Fibroblast of villous mesenchyme (primary cell): ENCODE results near the gene ANKRD66. TPM values are rescaled to one million over a fixed set of nuclear protein-coding genes. Genes with fewer than 3 reads are reported as not detected.

Experiments
- DNase-seq: peaks from one replicate; pipeline ENCODE4 v3.0.0-alpha.2; 2010; ENCODE audit warnings: low read depth
- H3K4me3 ChIP-seq: 2 replicates; pipeline ENCODE4 v1.5.1; 2011; ENCODE audit warnings: low read depth, mild to moderate bottlenecking, low read length
- CTCF ChIP-seq: IDR thresholded peaks from 2 replicates; pipeline ENCODE4 v1.5.1; 2012; ENCODE audit warnings: low read depth, mild to moderate bottlenecking, low read length; ENCODE audit not compliant: insufficient read depth
- total RNA-seq: library from RNA; depleted of rRNA; stranded (reverse); fragments of >200 nt; gene quantifications from 2 replicates; pipeline ENCODE4 v1.2.3, GENCODE V29; 2012

ANKRD66 gene
- total RNA-seq, 1 donor, result not detected

GRCh38 chr6:46789434-46790354 is 43.0 kb downstream of the ANKRD66 start:
- no peak overlapping the region for H3K4me3 ChIP-seq
- no peak for DNase-seq
- TF ChIP-seq CTCF, result no peak

- no peak overlapping the region for H3K4me3 ChIP-seq
- DNase-seq, result no peak
- TF ChIP-seq CTCF, result no peak
Observed at GRCh38 chr6:46790355-46790874, 43.7 kb downstream of the ANKRD66 start.

- no peak for TF ChIP-seq CTCF
- H3K4me3 ChIP-seq, result no peak overlapping the region
- DNase-seq, result no peak
Observed at GRCh38 chr6:46792635-46793034, 45.9 kb downstream of the ANKRD66 start.

- no peak for TF ChIP-seq CTCF
- DNase-seq, result no peak
- no peak within 1 kb of the TSS for H3K4me3 ChIP-seq
Observed at GRCh38 chr6:46793138-46793537, 46.4 kb downstream of the ANKRD66 start, which contains the start of gene MEP1A. MEP1A (plus strand) TSS chr6:46793389; CDS start chr6:46793399, 10 bp downstream.

- H3K4me3 ChIP-seq, result no peak overlapping the region
- peak; percentile 2 for DNase-seq
- TF ChIP-seq CTCF, result no peak
Observed at GRCh38 chr6:46794068-46794467, 47.3 kb downstream of the ANKRD66 start.

- no peak for DNase-seq
- H3K4me3 ChIP-seq, result no peak overlapping the region
- TF ChIP-seq CTCF, result no peak
Observed at GRCh38 chr6:46795816-46796215, 49.1 kb downstream of the ANKRD66 start.
